K562 (cell line): ENCODE measurements around the gene MRPL54. TPM values are rescaled to one million over a fixed set of nuclear protein-coding genes. Genes with fewer than 3 reads are reported as not detected.

Source experiments
- BMI1 ChIP-seq: fragments of 150-350 bp; IDR thresholded peaks from 2 replicates; pipeline ENCODE4 v1.6.1; 2014; ENCODE audit warnings: low read length
- CREB1 ChIP-seq, 2 experiments: sonication (generic) in 1 of 2; formaldehyde crosslinking in 1 of 2; IDR thresholded peaks; 2 replicates each; pipeline versions ENCODE4 v1.6.1 to v1.8.0; 2012 to 2022; ENCODE audit warnings: inconsistent platforms in 1 of 2, mild to moderate bottlenecking in 1 of 2, missing genetic modification reagents in 1 of 2, moderate library complexity in 1 of 2
- CXXC5 ChIP-seq: fragments of 250-450 bp; sonication (Bioruptor Pico); IDR thresholded peaks from 2 replicates; pipeline ENCODE4 v1.8.0; 2022; ENCODE audit warnings: inconsistent platforms, mild to moderate bottlenecking, moderate library complexity
- E2F3 ChIP-seq: fragments of 250-450 bp; sonication (Bioruptor Pico); IDR thresholded peaks from 2 replicates; pipeline ENCODE4 v1.4.0; 2020; ENCODE audit warnings: mild to moderate bottlenecking
- ESRRB ChIP-seq: fragments of 250-450 bp; sonication (Bioruptor Pico); IDR thresholded peaks from 2 replicates; pipeline ENCODE4 v1.5.0; 2020; ENCODE audit warnings: mild to moderate bottlenecking, moderate library complexity, borderline replicate concordance
- ETV1 ChIP-seq: fragments of 450-650 bp; conservative IDR thresholded peaks from 2 replicates; pipeline ENCODE4 v1.6.1; 2016; ENCODE audit warnings: missing genetic modification characterization, control low read depth, low read depth, missing compliant biosample characterization
- GATAD2B ChIP-seq: fragments of 450-650 bp; IDR thresholded peaks from 2 replicates; pipeline ENCODE4 v1.6.1; 2017; ENCODE audit warnings: mild to moderate bottlenecking, borderline replicate concordance
- HEY1 ChIP-seq: fragments of 250-450 bp; sonication (Bioruptor Pico); IDR thresholded peaks from 2 replicates; pipeline ENCODE4 v1.5.0; 2020; ENCODE audit warnings: mild to moderate bottlenecking, moderate library complexity, borderline replicate concordance
- MBD1 ChIP-seq: fragments of 250-450 bp; sonication (Bioruptor Pico); IDR thresholded peaks from 2 replicates; pipeline ENCODE4 v1.8.0; 2022; ENCODE audit warnings: inconsistent platforms
- MBD2 ChIP-seq: sonication (generic); IDR thresholded peaks from 2 replicates; pipeline ENCODE4 v1.6.1; 2016; ENCODE audit warnings: low read depth, borderline replicate concordance
- MEF2D ChIP-seq: conservative IDR thresholded peaks from 2 replicates; pipeline ENCODE4 v1.6.1; 2016; ENCODE audit warnings: low read depth, missing genetic modification characterization, missing compliant biosample characterization
- NCOA4 ChIP-seq: fragments of 450-650 bp; IDR thresholded peaks from 2 replicates; pipeline ENCODE4 v1.6.1; 2018; ENCODE audit warnings: mild to moderate bottlenecking; ENCODE audit not compliant: partially characterized antibody
- NFE2 ChIP-seq: IDR thresholded peaks from 2 replicates; pipeline ENCODE4 v1.6.1; 2014; ENCODE audit warnings: antibody characterized with exemption, low read depth
- PHF20 ChIP-seq: fragments of 450-650 bp; IDR thresholded peaks from 2 replicates; pipeline ENCODE4 v1.6.1; 2018; ENCODE audit not compliant: partially characterized antibody
- PURB ChIP-seq: sonication (generic); formaldehyde crosslinking; IDR thresholded peaks from 2 replicates; pipeline ENCODE4 v1.9.0; 2021; ENCODE audit warnings: low read depth, mild to moderate bottlenecking, missing genetic modification reagents
- RFX5 ChIP-seq: IDR thresholded peaks from 2 replicates; pipeline ENCODE4 v1.6.1; 2011; ENCODE audit warnings: low read depth, mild to moderate bottlenecking, improper control_type of control experiment, low read length
- SP1 ChIP-seq: sonication (generic); formaldehyde crosslinking; IDR thresholded peaks from 2 replicates; pipeline ENCODE4 v1.8.1; 2022; ENCODE audit warnings: mild to moderate bottlenecking, missing genetic modification reagents
- SP2 ChIP-seq: IDR thresholded peaks from 2 replicates; pipeline ENCODE4 v1.6.1; 2011; ENCODE audit warnings: mild to moderate bottlenecking, low read depth, low read length, moderate library complexity; ENCODE audit not compliant: poor library complexity, severe bottlenecking; ENCODE audit errors: extremely low read depth
- SRSF7 ChIP-seq: fragments of 200-400 bp; formaldehyde crosslinking; optimal IDR thresholded peaks from 2 replicates; pipeline ENCODE3; 2017; ENCODE audit warnings: mild to moderate bottlenecking, low read depth, low read length
- THRB ChIP-seq: fragments of 450-650 bp; formaldehyde crosslinking; conservative IDR thresholded peaks from 2 replicates; pipeline ENCODE4 v1.4.0; 2022; ENCODE audit warnings: mild to moderate bottlenecking, missing genetic modification characterization
- ZKSCAN8 ChIP-seq: fragments of 200-800 bp; sonication (Bioruptor generic); IDR thresholded peaks from 2 replicates; pipeline ENCODE4 v1.6.1; 2016; ENCODE audit warnings: missing genetic modification characterization, missing compliant biosample characterization
- ZNF184 ChIP-seq: sonication (generic); formaldehyde crosslinking; IDR thresholded peaks from 2 replicates; pipeline ENCODE4 v1.5.0; 2020; ENCODE audit warnings: missing genetic modification reagents
- ZNF408 ChIP-seq: fragments of 250-450 bp; sonication (Bioruptor Pico); IDR thresholded peaks from 2 replicates; pipeline ENCODE4 v1.4.0; 2020; ENCODE audit warnings: low read depth, mild to moderate bottlenecking, moderate library complexity
- ZNF764 ChIP-seq: fragments of 250-450 bp; sonication (Bioruptor Pico); IDR thresholded peaks from 2 replicates; pipeline ENCODE4 v1.4.0; 2020; ENCODE audit warnings: low read depth, mild to moderate bottlenecking, moderate library complexity
- polyA plus RNA-seq, 8 experiments: library from polyadenylated mRNA; depleted of rRNA in 4 of 8; stranded (reverse) in 5 of 8; unstranded in 3 of 8; fragments of >200 nt; fragmentation: Nextera tagmentation in 2 of 8; fragmentation: Illumina TruSeq in 1 of 8; extraction: Ambion mirVana in 2 of 8; extraction: Trizol in 1 of 8; gene quantifications; 2 replicates each; pipeline versions ENCODE4 v1.2.1 to v1.2.3, GENCODE V29; 2011 to 2014; ENCODE audit warnings: inconsistent platforms in 1 of 8, missing spikeins in 1 of 8
- total RNA-seq, 7 experiments: library from RNA; depleted of rRNA in 6 of 7; stranded (reverse); fragments of >200 nt in 6 of 7; fragmentation: Illumina TruSeq in 2 of 7; extraction: Trizol in 2 of 7; gene quantifications; 2 replicates each; pipeline versions ENCODE4 v1.2.1 to v1.2.3, GENCODE V29; 2011 to 2021; ENCODE audit warnings: low replicate concordance in 1 of 7
- TF ChIP-seq, protein P1 (sequence below): fragments of 250-450 bp; sonication (Bioruptor Pico); IDR thresholded peaks from 2 replicates; pipeline ENCODE4 v1.8.0; 2021; ENCODE audit warnings: moderate library complexity, mild to moderate bottlenecking, inconsistent platforms

The MRPL54 gene
- total and polyA plus RNA-seq, 9 of the 15 experiments (the other 6 are each of a cell fraction or from before 2014, with no cell fraction given): 3.5 to 120 (median 56.9) TPM

GRCh38 chr19:3761382-3762129 lies 926 bp upstream of the MRPL54 start, which contains the start of gene APBA3 (continued):
- peak; percentile 54 for TF ChIP-seq CREB1 (IDR thresholded peaks at IDR 0.05)
- peak; percentile 70 for TF ChIP-seq CREB1 (CRISPR knock-in tag; IDR thresholded peaks at IDR 0.05)
- TF ChIP-seq ZNF764 (CRISPR knock-in tag): peak; percentile 98
- TF ChIP-seq THRB (CRISPR knock-in tag): no peak
- no peak for TF ChIP-seq MBD1 (CRISPR knock-in tag)
- no peak for TF ChIP-seq NCOA4
- peak; percentile 60 for TF ChIP-seq PHF20
- 0 out of 2 replicates have a peak, but pooled peaks have one; percentile 33 for TF ChIP-seq E2F3 (CRISPR knock-in tag)
- TF ChIP-seq SP2: no peak
- no peak for TF ChIP-seq ZNF408 (CRISPR knock-in tag)
- TF ChIP-seq MEF2D (tag): 0 out of 2 replicates have a peak, but pooled peaks have one; percentile 28
- TF ChIP-seq GATAD2B: no peak
- peak; percentile 70 for TF ChIP-seq CXXC5 (CRISPR knock-in tag)
- TF ChIP-seq SP1 (CRISPR knock-in tag): peak; percentile 63; the same call in 1 of the 2 replicates
- TF ChIP-seq, protein P1, sequence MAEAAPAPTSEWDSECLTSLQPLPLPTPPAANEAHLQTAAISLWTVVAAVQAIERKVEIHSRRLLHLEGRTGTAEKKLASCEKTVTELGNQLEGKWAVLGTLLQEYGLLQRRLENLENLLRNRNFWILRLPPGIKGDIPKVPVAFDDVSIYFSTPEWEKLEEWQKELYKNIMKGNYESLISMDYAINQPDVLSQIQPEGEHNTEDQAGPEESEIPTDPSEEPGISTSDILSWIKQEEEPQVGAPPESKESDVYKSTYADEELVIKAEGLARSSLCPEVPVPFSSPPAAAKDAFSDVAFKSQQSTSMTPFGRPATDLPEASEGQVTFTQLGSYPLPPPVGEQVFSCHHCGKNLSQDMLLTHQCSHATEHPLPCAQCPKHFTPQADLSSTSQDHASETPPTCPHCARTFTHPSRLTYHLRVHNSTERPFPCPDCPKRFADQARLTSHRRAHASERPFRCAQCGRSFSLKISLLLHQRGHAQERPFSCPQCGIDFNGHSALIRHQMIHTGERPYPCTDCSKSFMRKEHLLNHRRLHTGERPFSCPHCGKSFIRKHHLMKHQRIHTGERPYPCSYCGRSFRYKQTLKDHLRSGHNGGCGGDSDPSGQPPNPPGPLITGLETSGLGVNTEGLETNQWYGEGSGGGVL (CRISPR knock-in tag): no peak
- peak; percentile 84 for TF ChIP-seq ETV1 (tag)
- no peak for TF ChIP-seq NFE2
- no peak for TF ChIP-seq ESRRB (CRISPR knock-in tag)
- no peak for TF ChIP-seq SRSF7
- TF ChIP-seq RFX5: no peak
- peak; percentile 73 for TF ChIP-seq MBD2
- no peak for TF ChIP-seq ZNF184
- peak; percentile 51; the same call in 1 of the 2 replicates for TF ChIP-seq ZKSCAN8
- TF ChIP-seq HEY1 (CRISPR knock-in tag): no peak
- TF ChIP-seq BMI1: no peak
- no peak for TF ChIP-seq PURB (CRISPR knock-in tag)
